HG03520 (cell line): ENCODE data around the gene AP5S1.
"Not testable (repeated sequence)": the region's sequence is repeated elsewhere in the genome, so short reads cannot be mapped to it uniquely, and the experiment has no call there.

Source experiments
- ATAC-seq: cut with Tn5 transposase; IDR thresholded peaks from one replicate; pipeline ENCODE4 v1.9.1; 2021; ENCODE audit warnings: mild to moderate bottlenecking, moderate library complexity; ENCODE audit not compliant: unreplicated experiment

The AP5S1 gene

DNA sequence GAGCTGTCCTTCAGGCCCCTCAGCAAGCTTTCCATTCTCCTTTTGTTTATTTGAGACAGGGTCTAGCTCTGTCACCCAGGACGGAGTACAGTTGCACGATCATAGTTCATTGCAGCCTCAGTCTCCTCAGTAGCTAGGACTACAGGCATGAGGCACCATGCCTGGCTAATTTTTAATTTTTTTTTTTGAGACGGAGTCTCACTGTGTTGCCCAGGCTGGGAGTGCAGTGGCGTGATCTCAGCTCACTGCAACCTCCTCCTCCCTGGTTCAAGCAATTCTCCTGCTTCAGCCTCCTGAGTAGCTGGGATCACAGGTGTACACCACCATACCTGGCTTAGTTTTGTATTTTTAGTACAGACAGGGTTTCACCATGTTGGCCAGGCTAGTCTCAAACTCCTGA lies 31.1 kb upstream of the AP5S1 start:
- not testable (repeated sequence) for ATAC-seq

DNA sequence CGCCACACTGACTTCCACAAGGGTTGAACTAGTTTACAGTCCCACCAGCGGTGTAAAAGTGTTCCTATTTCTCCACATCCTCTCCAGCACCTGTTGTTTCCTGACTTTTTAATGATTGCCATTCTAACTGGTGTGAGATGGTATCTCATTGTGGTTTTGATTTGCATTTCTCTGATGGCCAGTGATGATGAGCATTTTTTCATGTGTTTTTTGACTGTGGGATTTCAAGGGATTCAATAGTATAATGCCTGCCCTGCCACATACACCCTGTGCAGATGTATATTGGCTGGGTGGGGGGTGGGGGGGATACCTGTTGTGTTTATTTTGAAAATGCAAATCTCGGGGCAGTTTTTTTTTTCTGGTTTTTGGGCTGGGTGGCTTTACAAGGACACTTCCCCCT lies 26.2 kb upstream of the AP5S1 start:
- ATAC-seq = not testable (repeated sequence)

GRCh38 chr20:3794701-3795420 lies 25.5 kb upstream of the AP5S1 start:
- ATAC-seq = no peak

DNA sequence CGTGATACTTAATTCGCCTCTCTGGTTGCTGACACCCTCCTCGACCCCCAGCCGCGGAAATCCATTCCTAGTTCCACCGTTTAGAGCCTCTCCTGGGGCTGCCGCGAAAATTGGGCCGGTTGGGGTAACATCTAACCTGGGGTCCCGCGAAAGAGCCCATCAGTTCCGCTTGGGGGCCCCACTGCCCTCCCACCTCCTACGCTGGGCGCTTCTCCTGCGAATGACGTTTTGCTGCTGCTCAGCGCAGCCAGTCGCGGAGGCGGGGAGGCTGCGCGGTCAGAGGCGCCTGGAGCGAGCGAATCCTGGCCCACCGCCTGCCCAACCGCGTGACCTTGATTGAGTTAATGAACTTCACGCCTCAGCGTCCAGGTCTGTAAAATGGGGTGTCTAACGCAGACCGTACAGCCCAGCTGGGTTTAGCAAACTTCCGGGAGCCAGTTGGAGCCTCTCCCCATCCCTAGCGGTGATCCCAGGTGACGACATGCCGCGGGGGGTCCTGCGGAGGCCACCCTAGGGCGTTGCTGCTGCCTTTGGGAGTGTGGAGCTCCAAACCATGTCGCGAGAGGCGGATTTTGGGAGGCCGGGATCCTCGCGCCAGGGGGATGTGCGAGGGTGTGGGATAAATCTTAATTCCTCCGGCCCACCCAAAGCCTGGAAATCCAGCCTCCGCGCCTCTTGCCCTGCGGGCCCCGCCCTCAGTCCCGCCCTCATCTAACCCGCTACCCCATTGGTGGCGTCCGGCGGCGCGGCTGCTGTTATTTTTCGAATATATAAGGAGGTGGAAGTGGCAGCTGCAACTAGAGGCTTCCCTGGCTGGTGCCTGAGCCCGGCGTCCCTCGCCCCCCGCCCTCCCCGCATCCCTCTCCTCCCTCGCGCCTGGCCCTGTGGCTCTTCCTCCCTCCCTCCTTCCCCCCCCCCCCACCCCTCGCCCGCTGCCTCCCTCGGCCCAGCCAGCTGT lies 24.6 kb upstream of the AP5S1 start, which contains the start of gene CDC25B:
TSS of gene CDC25B (plus strand) at position 800 of the 958 bp plus-strand sequence. CDS start 222 bp downstream, outside the sequence.
- ATAC-seq = peak; percentile 58

DNA sequence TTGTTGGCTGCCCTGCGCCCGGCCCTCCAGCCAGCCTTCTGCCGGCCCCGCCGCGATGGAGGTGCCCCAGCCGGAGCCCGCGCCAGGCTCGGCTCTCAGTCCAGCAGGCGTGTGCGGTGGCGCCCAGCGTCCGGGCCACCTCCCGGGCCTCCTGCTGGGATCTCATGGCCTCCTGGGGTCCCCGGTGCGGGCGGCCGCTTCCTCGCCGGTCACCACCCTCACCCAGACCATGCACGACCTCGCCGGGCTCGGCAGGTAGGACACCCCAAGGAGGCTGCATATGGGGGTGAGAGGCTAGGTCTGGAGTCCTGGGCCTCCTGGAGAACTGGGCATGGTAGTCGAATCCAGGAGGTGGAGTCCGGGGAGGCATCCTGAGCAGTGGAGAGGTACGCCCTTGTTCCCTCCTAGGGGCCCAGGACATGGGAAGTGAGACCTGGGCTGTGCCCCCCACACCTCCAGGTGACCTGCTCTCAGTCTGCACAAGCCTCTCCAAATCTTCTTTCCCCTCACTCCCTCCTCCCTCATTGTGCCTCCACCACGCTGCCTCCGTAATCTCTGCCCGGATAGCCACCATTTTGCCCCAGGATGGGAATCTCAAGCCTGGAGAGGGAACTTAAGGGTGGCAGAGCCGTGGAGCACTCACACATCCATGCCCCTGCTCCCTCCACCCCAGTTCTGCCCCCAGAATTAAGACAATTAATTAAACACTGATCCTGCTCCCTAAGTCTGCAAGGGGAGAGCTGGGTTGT lies 23.7 kb upstream of the AP5S1 start:
- peak; percentile 0 for ATAC-seq

- ATAC-seq = no peak
Measured at GRCh38 chr20:3797226-3797545, 23.2 kb upstream of the AP5S1 start.

DNA sequence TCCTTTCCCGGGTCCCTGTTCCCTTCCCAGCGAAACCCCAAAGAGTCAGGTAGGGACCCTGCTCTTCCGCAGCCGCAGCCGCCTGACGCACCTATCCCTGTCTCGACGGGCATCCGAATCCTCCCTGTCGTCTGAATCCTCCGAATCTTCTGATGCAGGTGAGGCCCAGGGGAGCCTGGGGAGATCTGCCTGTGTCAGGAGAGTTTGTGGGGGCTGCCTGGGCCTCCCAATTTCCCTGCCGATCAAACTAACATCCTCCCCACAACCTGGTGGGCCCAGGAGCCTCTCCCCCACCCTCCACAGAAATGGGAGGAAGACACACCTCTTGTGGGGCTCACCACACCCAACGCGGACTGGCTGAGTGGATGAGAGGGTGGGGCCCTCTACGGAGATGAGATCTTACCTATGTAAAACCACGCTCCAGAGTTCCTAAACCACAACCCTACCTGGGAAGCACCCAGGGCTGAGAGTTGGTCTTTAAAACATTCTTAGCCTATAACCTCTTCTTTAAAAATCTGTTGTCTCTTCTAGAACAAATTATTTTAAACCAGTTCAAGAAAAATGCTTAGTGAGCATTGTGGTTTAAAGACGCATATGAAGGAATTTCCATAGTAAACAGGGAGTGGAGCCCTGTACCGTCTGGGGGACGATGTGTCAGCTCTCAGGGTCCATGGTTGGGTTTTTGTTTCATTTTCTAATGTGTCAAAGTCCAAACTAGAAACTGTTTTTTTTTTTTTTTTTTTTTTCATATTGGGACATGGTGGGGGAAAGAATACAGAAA lies 22.6 kb upstream of the AP5S1 start:
- no peak for ATAC-seq

DNA sequence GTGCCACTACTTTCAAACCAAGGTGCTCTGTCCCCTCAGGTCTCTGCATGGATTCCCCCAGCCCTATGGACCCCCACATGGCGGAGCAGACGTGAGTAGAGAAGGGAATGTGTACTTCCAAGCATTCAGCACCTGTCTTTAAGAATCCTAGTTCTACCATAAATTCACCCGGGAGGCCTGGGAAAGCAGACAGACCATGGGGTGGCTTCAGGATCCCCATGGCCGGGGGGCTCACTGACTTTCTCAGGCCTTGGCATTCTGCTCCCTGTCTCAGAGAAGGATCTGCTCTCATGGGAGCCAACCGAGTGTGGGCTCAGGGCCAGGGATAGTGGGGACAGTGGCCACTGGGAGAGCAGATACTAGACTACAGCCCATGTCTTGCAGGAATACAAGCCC lies 22.0 kb upstream of the AP5S1 start:
- no peak for ATAC-seq

DNA sequence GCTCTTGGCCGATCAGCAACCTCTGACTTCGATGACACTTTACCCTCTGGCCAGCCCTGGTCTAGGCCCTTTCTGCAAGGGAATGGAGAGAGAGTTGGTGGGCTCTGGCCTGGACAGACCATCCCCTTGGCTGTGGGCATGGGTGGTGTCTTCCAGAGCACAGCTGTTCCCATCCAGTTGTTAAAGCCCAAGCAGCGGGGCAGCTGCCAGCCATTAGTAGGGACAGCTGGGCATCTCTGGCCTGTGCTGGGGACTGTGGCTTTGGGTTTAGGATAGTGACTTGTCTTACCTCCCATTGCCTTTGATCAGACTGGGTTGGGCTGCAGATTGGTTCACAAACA lies 21.5 kb upstream of the AP5S1 start:
- ATAC-seq = no peak

DNA sequence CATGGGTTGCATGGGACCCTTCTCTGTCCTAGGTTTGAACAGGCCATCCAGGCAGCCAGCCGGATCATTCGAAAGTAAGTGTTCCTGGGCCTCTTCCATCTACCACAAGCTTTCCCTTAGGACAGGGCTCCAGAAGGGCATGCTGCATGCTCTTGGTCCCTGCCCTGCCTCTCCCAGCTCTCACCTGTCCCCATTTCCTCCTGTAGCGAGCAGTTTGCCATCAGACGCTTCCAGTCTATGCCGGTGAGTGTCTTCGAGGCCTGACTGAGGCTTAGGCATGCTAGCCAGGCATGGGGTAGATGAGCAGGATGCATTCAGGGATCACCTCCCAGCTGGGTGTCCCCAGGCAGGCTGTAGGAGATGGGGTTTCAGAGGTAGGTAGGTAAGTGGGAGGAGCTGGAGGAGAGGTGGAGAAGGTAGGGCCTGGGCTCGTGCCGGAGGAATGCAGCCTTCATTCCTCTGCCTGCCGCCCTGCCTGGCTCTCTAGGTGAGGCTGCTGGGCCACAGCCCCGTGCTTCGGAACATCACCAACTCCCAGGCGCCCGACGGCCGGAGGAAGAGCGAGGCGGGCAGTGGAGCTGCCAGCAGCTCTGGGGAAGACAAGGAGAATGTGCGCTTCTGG lies 20.0 kb upstream of the AP5S1 start:
- no peak for ATAC-seq

DNA sequence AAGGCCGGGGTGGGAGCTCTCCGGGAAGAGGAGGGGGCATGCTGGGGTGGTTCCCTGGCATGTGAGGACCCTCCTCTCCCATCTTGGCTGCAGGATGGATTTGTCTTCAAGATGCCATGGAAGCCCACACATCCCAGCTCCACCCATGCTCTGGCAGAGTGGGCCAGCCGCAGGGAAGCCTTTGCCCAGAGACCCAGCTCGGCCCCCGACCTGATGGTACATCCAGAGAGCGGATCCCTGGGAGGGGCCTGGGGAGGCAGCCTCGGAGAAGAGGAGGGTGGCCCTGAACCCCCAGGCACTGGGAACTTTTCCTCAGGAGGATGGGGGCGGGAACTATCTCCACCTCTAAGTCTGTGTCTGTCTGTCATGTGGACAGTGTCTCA lies 19.5 kb upstream of the AP5S1 start:
- no peak for ATAC-seq

DNA sequence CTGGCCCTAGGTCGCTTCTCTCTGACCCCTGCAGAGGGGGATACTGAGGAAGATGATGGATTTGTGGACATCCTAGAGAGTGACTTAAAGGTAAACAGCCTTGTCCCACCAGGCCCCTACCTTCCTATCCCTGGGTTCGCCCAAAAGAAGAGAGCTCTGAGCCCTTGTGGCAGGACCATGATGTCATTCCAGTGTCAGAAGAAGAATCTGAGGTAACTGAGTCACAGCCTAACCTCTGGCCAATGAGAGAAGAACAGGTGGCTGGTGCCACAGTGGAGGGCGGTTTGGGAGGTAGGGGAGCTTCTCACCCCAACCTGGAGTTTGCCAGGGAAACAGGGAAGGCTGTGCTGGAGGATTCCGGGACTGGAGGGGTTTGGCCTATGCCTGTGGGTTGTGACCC lies 19.0 kb upstream of the AP5S1 start:
- ATAC-seq = no peak

DNA sequence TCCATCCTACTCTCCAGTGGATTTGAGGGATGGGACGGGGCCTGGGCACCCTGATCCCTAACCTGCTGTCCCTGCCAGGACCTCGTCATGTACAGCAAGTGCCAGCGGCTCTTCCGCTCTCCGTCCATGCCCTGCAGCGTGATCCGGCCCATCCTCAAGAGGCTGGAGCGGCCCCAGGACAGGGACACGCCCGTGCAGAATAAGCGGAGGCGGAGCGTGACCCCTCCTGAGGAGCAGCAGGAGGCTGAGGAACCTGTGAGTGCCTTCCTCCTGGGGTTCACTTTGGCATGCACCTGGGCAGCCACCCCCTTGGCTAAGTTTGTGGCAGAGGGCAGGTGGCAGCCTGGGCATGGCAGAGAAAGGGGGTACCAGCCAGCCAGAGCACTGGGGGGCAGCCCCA lies 18.5 kb upstream of the AP5S1 start:
- no peak for ATAC-seq

- no peak for ATAC-seq
Measured at GRCh38 chr20:3802524-3803239, 17.7 kb upstream of the AP5S1 start.

- no peak for ATAC-seq
Measured at GRCh38 chr20:3803289-3803688, 17.1 kb upstream of the AP5S1 start.

DNA sequence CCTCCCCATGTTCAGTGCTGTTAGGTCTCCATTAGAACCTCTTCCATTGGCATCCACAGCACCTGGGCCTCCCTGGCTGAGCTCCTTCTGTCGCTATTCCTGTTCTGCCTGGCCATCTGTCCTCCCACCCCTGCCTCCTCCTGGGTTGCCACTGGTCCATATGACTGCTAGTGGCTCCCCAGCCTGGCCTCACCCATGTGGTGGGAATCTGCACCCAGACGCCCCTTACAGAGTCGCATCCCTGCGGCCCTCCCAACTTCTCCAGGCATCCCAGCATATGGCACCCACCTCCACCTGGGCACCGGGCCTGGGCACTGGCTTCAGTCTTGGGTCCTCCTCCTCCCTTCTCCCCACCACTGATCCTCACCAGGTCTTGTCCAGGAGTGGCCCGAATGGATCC lies 16.5 kb upstream of the AP5S1 start:
- ATAC-seq = no peak

- ATAC-seq = no peak
Measured at GRCh38 chr20:3804254-3804751, 16.0 kb upstream of the AP5S1 start.

GRCh38 chr20:3804781-3805180 lies 15.6 kb upstream of the AP5S1 start:
- ATAC-seq = no peak

GRCh38 chr20:3808544-3808943 lies 11.8 kb upstream of the AP5S1 start:
- no peak for ATAC-seq
